ENCODE data around the gene HPS4.

The HPS4 gene

GRCh38 chr22:26429458-26430286 is 53.9 kb downstream of the HPS4 start:
- TF ChIP-seq, protein P1, sequence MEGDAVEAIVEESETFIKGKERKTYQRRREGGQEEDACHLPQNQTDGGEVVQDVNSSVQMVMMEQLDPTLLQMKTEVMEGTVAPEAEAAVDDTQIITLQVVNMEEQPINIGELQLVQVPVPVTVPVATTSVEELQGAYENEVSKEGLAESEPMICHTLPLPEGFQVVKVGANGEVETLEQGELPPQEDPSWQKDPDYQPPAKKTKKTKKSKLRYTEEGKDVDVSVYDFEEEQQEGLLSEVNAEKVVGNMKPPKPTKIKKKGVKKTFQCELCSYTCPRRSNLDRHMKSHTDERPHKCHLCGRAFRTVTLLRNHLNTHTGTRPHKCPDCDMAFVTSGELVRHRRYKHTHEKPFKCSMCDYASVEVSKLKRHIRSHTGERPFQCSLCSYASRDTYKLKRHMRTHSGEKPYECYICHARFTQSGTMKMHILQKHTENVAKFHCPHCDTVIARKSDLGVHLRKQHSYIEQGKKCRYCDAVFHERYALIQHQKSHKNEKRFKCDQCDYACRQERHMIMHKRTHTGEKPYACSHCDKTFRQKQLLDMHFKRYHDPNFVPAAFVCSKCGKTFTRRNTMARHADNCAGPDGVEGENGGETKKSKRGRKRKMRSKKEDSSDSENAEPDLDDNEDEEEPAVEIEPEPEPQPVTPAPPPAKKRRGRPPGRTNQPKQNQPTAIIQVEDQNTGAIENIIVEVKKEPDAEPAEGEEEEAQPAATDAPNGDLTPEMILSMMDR (IDR thresholded peaks at IDR 0.05; ENCODE audit: low read depth, low read length): no peak

GRCh38 chr22:26428515-26429457 is 54.8 kb downstream of the HPS4 start, which contains the start of gene ASPHD2:
ASPHD2 (plus strand) TSS chr22:26429260; CDS start chr22:26433616, 4,356 bp downstream.
- H3K36me3 ChIP-seq: no peaks in the 10 kb centered on the region
- H3K4me3 ChIP-seq (ENCODE audit: low read depth, low read length): peak within 1 kb of the TSS; percentile 85
- TF ChIP-seq, protein P1 (IDR thresholded peaks at IDR 0.05; ENCODE audit: low read depth, low read length): no peak
- H3K4me1 ChIP-seq: no peaks in the 10 kb centered on the region
- peak; percentile 68 for DNase-seq
- no peaks in the 10 kb centered on the region for H3K9me3 ChIP-seq
- peaks cover 17% of the 10 kb centered on the region for H3K27me3 ChIP-seq

More at GRCh38 chr22:26429458-26430286, 53.9 kb downstream of the HPS4 start:
- peaks cover 17% of the 10 kb centered on the region for H3K27me3 ChIP-seq
- H3K4me1 ChIP-seq: no peaks in the 10 kb centered on the region
- no peaks in the 10 kb centered on the region for H3K36me3 ChIP-seq
- H3K9me3 ChIP-seq: no peaks in the 10 kb centered on the region
- DNase-seq: peak; percentile 10
- peak overlapping the region; percentile 48 for H3K4me3 ChIP-seq (ENCODE audit: low read depth, low read length)

DNA sequence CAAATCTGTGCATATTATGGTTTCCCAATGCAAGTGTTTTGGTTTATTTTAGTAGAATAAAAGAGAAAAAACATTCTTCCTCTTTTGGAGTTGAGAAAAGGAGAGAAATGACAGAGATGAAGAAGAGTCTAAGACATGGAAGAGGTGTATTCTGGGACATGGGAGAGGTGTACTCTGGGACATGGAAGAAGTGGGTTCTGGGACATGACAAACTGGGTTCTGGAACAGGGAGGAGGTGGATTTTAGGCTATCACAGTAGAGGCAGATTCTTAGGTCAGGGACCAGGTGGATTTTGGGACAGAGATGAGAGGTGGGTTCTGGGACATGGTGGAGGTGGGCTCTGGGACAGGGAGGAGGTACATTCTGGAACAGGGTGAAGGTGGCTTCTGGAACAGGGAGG is 56.7 kb downstream of the HPS4 start:
- Histone ChIP-seq H3K9me3 (peaks cover 7% of the 10 kb centered on the region; the same call in 1 of the 2 replicates), H3K27me3 (peaks cover 17% of the 10 kb centered on the region), H3K4me3 (ENCODE audit: low read depth, low read length) (no peak overlapping the region), H3K4me1 (no peaks in the 10 kb centered on the region), H3K36me3 (no peaks in the 10 kb centered on the region)
- no peak for DNase-seq
- TF ChIP-seq, protein P1 (IDR thresholded peaks at IDR 0.05; ENCODE audit: low read depth, low read length): no peak

- Histone ChIP-seq H3K4me1 (no peaks in the 10 kb centered on the region), H3K9me3 (peaks cover 7% of the 10 kb centered on the region; the same call in 1 of the 2 replicates), H3K4me3 (ENCODE audit: low read depth, low read length) (no peak overlapping the region), H3K36me3 (no peaks in the 10 kb centered on the region), H3K27me3 (peaks cover 35% of the 10 kb centered on the region)
- TF ChIP-seq, protein P1 (IDR thresholded peaks at IDR 0.05; ENCODE audit: low read depth, low read length): no peak
- DNase-seq: no peak
Measured at GRCh38 chr22:26418620-26419019, 65.0 kb downstream of the HPS4 start.

- Histone ChIP-seq H3K4me3 (ENCODE audit: low read depth, low read length) (no peak overlapping the region), H3K4me1 (no peaks in the 10 kb centered on the region), H3K27me3 (peaks cover 40% of the 10 kb centered on the region), H3K36me3 (no peaks in the 10 kb centered on the region), H3K9me3 (no peaks in the 10 kb centered on the region)
- TF ChIP-seq, protein P1 (IDR thresholded peaks at IDR 0.05; ENCODE audit: low read depth, low read length): no peak
- no peak for DNase-seq
Measured at GRCh38 chr22:26417406-26417805, 66.2 kb downstream of the HPS4 start.

Data from BE2C (cell line).